ENCODE data around the gene ABCA1. TPM values are rescaled to one million over a fixed set of nuclear protein-coding genes. Genes with fewer than 3 reads are reported as not detected.
"Not testable (repeated sequence)": the region's sequence is repeated elsewhere in the genome, so short reads cannot be mapped to it uniquely, and the experiment has no call there.

ABCA1 gene
- polyA plus RNA-seq, 3 donors: 2.0 to 5.1 (median 2.7) TPM

- Histone ChIP-seq H3K9ac (ENCODE audit: insufficient read depth, low read length, poor library complexity, severe bottlenecking) (no peak overlapping the region), H3K4me1 (ENCODE audit: control insufficient read depth in 1 of 2, insufficient read depth in 2 of 2, low read length in 2 of 2) (peaks cover 6 to 18% of the 10 kb centered on the region in 2 donors), H3K36me3 (replicated peaks in 1 of 2; ENCODE audit: control insufficient read depth in 1 of 2, insufficient read depth in 2 of 2, low read length in 2 of 2) (no peaks in the 10 kb centered on the region), H2AFZ (ENCODE audit: insufficient read depth, low read depth, low read length, poor library complexity, severe bottlenecking) (no peak overlapping the region), H3K9me3 (replicated peaks in 1 of 2; ENCODE audit: control insufficient read depth in 1 of 2, insufficient read depth in 1 of 2, low read length in 2 of 2) (no peaks in the 10 kb centered on the region), H3K27ac (ENCODE audit: low read depth in 1 of 2, low read length in 2 of 2) (no peak overlapping the region), H3K79me2 (ENCODE audit: insufficient read depth, low read length) (no peaks in the 10 kb centered on the region), H3K27me3 (ENCODE audit: control insufficient read depth in 2 of 2, insufficient read depth in 2 of 2, low read length in 2 of 2) (no peaks in the 10 kb centered on the region), H3K4me3 (replicated peaks in 1 of 3; ENCODE audit: low read depth in 2 of 3, low read length in 3 of 3) (no peak overlapping the region), H3K4me2 (replicated peaks; ENCODE audit: extremely low read depth, low read length, poor library complexity, severe bottlenecking) (no peak overlapping the region), H4K20me1 (ENCODE audit: insufficient read depth, low read length) (no peaks in the 10 kb centered on the region)
- Mint-ChIP-seq H3K9me3 (no peaks in the 10 kb centered on the region), H3K27ac (no peak overlapping the region), H3K36me3 (no peaks in the 10 kb centered on the region), H3K4me1 (peaks cover 15% of the 10 kb centered on the region), H3K27me3 (ENCODE audit: low read depth in 3 of 3) (peaks cover 0 to 4% (median 0%) of the 10 kb centered on the region in 3 donors), H3K4me3 (no peak overlapping the region)
- 95% methylated on average over 2 of the region's 6 CpGs for WGBS (ENCODE audit: insufficient coverage)
- no peak for TF ChIP-seq CTCF (IDR thresholded peaks at IDR 0.05)
- no peak for DNase-seq
- intact Hi-C loops (cut with micrococcal nuclease): no loop called here
Measured at GRCh38 chr9:104977168-104977567, 49.2 kb upstream of the ABCA1 start.

GRCh38 chr9:104975966-104976595 is 48.1 kb upstream of the ABCA1 start:
- H3K4me3 ChIP-seq (replicated peaks in 1 of 3; ENCODE audit: low read depth in 2 of 3, low read length in 3 of 3); intact Hi-C loops (cut with micrococcal nuclease); H4K20me1 ChIP-seq (ENCODE audit: insufficient read depth, low read length); H3K9me3 ChIP-seq (replicated peaks in 1 of 2; ENCODE audit: control insufficient read depth in 1 of 2, insufficient read depth in 1 of 2, low read length in 2 of 2); H3K27me3 ChIP-seq (ENCODE audit: control insufficient read depth in 2 of 2, insufficient read depth in 2 of 2, low read length in 2 of 2); H3K79me2 ChIP-seq (ENCODE audit: insufficient read depth, low read length); H3K9me3 Mint-ChIP-seq; H3K36me3 Mint-ChIP-seq; H3K27ac ChIP-seq (ENCODE audit: low read depth in 1 of 2, low read length in 2 of 2); H2AFZ ChIP-seq (ENCODE audit: insufficient read depth, low read depth, low read length, poor library complexity, severe bottlenecking); H3K27me3 Mint-ChIP-seq (ENCODE audit: low read depth in 3 of 3); H3K9ac ChIP-seq (ENCODE audit: insufficient read depth, low read length, poor library complexity, severe bottlenecking); H3K36me3 ChIP-seq (replicated peaks in 1 of 2; ENCODE audit: control insufficient read depth in 1 of 2, insufficient read depth in 2 of 2, low read length in 2 of 2); H3K4me3 Mint-ChIP-seq; H3K4me2 ChIP-seq (replicated peaks; ENCODE audit: extremely low read depth, low read length, poor library complexity, severe bottlenecking): not testable (repeated sequence)
- H3K4me1 ChIP-seq (ENCODE audit: control insufficient read depth in 1 of 2, insufficient read depth in 2 of 2, low read length in 2 of 2): peaks cover 6 to 18% of the 10 kb centered on the region in 2 donors
- DNase-seq: peak in 1 of 3 donors; percentile 54
- Mint-ChIP-seq H3K27ac (peak overlapping the region in 3 of 7 donors; percentile 18 to 38 (median 33)), H3K4me1 (peaks cover 15% of the 10 kb centered on the region)
- WGBS (ENCODE audit: insufficient coverage): 100% methylated on average over 1 of the region's 9 CpGs

All from CD14-positive monocyte (primary cell).